Stimulated activated CD4-positive, alpha-beta T cell treated with anti-CD3 and anti-CD28 coated beads, Interleukin-2, amount 100 ng/mL, for 4 hours (primary cell): ENCODE results near the gene ARHGAP4.

Experiments
- DNase-seq: peaks from one replicate; pipeline ENCODE4 v3.0.0-alpha.2; 2020; ENCODE audit warnings: low read depth

ARHGAP4 gene

DNA sequence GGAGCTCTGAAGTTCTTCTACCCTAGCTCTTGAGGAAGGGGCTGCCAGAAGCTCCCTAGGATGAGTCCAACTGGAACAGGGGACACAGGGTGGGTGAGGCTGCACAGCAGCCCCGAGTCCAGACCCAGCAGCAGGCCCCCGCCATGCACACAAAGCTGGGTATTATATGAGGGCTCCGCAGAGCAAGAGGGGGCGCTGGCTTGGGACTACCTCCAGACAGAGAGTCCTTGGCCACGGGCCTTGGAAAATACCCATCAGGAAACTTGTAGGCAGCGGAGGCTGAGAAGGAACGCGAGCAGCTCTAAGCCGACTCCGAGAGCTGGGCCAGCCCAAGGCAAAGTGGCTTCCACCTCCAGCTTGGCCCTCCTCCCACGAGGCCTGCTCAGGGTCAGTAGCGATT, 37.5 kb upstream of the ARHGAP4 start:
- no peak for DNase-seq

DNA sequence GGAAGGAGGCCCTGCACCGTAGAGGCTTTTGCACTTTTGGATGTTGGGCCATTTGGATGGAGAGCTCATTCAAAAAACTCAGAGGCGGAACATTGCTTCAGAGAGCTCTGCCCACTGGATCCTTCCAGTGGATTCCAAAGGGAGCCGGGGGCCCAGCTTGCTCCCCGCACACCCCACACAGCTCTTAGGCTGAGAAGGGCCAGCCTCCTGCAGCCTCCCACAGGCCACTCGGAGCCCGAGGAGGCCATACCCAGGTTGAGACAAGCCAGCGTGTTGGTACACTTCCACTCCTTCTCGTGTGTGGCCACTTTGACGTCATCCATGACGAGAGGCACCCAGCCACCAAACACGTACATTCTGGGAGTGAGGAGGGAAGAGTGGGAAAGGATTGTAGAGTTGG, 35.2 kb upstream of the ARHGAP4 start:
- DNase-seq = no peak

DNA sequence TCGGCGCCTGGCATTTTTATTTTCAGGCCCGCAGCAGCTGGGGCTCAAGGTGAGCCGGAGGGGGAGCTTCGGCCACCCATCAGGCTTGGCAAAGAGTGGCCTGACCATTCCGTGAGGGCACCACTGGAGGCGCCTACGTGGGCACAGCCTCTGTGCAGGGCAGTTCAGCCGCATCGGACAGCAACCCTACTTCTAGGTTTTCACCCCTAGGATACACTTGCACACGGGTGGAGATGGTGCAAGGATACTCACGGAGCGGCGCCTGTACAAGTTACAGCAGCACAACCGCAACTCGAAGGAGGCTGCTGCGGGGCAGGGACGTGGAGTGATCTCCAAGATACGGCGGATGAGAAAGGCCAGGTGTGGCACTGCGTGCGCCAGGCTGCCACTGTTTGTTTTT, 34.7 kb upstream of the ARHGAP4 start:
- no peak for DNase-seq

DNA sequence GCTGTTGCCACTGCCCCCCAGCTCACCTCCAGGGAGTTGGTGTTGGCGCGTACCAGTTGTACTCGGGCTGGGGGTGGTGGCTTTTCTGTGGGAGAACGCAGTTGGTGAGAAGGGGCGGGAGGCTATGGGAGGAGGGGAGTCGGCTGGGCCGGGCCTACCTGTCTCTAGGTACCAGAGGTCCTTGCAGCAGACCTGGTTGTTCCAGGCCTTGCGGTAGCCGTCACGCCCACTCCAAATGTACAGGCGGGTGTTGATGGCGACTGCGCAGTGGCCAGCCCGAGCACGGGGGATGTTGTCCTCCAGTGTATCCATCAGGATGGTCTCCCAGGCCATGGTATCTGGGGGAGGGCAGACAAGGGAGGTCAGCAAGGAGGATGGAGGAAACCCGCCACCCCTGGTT, 34.0 kb upstream of the ARHGAP4 start:
- no peak for DNase-seq

DNA sequence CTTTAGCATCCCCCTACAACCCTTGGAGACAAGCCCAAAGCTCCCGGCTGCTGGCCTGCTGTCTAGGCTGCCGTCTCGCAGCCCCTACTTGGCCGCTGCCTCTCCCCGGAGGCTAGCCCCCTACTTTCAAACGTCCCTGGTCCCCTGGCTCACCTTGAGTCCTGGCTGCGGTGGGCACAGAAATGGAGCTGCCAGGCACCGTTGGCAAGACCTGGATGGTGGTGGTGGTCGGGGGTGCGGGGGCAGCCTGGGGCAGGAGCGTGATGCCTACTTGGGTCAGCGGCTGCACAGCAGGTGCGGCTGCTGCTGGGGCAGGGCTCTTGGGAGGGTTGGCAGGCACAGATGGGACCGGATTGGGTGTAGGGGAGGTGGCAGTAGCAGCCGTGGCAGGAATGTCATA, 33.6 kb upstream of the ARHGAP4 start:
- DNase-seq = no peak

DNA sequence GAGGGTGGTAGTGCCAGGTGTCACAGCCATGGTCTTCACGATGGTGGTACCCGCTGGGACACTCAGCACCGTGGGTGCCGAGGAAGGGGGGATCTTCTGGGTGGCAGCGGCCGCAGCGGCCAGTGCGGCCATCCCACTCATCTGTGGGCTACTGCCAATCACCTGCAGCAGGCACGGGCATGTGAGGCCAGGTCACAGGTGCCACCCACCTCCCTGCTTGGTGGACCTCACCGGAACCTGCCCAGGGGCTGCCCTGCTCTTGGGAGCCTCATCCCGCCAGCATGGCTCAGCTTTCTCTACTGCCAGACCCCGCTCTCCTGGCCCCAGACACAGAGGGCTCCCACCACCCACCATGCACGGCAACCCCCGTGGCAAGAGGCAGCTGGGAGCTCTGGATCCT, 32.5 kb upstream of the ARHGAP4 start:
- no peak for DNase-seq

DNA sequence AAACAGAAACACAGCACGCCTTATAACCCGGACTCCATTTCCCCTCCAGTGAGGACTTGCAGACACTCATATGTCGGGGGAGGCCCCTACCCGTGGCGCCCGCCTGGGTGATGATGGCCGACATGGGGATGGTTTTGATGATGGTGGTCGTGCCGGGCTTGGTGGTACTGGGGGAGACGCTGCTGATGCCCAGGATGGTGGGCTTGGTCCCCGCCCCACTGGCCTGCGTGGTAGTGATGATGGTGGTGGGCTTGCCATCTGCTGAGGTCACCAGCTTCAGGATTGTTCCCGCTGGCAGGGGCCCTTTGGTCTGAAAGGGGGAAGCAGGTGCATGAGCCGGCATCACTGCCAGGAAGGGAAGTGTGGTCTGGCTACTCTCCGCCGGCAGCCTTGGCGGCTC, 31.2 kb upstream of the ARHGAP4 start:
- DNase-seq = no peak

DNA sequence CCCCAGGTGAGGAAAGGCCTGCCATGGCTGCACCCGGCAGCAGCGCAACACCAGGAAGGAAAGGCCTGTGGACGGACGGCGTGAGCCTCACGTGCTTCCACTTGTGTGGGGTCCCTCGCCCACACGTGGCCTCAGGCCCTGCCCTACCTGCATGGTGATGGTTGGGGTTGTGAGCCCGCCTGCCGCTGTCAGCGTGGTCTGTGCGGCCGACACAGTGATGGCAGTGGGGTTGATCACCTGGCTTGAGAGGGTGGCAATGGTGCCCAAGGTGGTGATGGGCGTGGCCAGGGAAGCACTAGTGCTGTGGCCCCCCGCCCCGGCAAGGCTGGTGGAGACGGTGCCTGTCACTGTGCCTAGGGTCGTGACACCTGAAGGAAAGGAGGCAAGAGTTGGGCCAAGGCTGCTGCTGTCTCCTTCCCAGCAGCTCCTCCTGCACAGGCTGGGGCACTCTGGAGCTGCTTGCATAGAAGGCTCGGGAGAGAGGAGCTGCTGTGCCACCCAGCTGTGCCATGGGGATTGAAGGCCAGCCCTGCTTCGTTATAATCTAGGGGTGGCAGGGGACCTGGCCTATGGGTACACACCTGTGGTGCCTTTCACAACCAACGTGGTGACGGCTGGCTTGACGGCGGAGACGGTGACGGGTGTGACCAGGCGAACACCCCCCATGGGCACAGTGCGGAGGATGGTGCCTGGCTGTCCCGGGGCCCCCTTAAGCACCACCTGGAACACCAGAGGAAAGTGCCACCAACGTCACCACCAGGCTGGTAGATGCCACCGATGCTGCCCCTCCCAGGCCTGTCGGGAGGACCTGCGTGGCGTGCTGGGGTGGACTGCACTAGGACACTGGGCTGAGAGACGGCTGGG, 30.2 kb upstream of the ARHGAP4 start:
- no peak for DNase-seq

DNA sequence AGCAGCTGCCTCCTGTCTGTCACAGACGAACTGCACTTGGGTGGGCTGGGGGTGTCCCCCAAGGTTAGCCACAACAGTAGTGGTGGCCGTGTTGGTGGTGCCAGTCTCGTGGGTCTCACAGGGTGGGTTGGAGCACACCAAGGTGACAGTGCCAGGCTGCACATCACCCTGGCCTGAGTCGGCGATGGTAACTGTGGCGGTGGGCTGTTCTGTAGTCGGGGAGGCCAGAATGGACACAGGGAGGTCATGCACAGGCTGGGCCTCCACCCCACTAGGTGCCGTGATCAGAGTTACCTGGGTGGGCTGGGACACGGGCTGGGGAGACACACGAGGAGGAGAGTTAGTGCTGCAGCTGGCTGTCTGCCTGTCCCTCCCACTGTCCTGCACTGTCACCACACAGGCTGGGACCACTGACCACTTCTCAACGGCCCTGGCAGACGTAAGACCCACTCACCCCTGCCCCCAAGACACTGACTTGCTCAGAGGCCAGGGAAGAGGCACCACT, 29.2 kb upstream of the ARHGAP4 start:
- DNase-seq = no peak

DNA sequence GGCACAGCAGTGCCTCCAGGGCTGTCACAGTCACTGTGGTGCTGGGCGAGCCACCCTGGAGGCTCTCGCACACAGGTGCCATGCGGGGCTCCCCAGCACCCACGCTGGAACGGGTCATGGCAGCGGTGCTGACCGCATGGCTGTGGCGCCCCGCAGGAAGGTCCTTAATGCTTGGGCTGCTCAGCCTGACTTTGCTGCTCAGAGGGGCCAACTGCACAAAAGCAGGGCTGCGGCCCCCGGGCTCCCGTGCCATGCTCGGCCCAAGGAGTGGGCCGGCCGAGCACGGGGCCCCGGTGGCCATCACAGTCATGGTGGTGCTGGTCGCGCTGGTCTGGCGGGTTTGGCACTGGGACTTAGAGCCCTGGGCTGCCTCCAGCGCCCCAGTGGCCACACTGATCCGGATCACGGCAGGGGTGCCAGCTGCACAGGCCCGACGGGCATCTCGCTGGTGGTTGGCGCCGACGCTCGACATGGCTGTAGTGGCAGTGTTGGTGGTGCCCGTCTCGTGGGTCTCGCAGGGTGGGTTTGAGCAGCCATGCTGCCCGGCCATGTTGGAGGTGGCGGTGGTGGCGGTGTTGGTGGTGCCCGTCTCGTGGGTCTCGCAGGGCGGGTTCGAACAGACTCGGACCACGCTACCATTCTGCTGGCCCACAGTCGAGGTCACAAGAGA, 28.6 kb upstream of the ARHGAP4 start:
- no peak for DNase-seq

DNA sequence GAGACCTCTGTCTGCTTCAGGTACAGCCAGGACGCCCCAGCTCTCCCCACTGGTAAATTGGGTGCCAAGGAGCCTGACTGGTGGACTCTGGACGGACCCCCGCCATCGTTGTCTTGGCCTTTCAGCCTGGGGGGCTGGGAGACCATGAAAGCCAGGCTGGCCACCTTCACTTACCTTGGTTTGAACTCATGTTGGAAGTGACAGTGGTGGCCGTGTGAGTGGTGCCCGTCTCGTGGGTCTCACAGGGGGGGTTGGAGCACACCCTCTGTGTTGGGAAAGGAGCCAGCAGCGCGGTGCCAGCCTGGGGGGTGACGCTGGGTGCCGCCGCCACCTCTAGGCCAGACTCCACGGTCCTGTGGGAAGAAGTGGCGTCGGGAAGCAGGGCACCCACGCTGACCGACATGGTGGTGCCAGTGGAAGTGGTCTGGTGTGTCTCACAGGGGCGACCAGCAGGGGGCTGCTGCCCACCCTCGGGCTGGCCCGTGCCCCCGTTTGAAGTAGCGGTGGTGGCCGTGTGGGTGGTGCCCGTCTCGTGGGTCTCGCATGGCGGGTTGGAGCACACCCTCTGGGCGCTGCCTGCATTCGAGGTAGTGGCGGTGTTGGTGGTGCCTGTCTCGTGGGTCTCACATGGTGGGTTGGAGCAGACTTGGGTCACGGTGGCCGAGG, 28.0 kb upstream of the ARHGAP4 start:
- DNase-seq = no peak

DNA sequence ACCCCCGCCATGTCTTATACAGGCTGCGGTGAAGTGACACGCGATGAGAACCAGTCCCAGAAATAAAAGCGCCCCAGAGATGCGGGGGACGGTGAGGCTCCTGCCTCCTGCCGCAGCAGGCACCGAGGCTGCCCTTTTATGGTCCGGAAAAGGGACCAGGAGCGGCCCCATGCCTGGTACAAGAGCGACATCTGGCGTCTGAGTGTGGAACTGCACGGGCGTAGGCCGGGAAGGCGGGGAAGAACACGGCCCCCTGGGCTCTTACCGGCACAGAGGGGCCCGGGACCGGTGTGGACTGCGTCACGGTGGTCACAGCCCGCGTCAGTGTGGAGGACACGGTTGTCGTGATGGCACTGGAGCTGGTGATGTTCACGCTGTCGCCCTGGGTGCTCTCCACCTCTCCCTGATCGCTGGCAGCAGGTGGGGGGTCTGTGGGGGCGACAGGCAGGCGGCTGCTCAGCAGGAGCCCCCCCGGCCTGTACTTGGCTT, 27.3 kb upstream of the ARHGAP4 start:
- DNase-seq = peak; percentile 54

DNA sequence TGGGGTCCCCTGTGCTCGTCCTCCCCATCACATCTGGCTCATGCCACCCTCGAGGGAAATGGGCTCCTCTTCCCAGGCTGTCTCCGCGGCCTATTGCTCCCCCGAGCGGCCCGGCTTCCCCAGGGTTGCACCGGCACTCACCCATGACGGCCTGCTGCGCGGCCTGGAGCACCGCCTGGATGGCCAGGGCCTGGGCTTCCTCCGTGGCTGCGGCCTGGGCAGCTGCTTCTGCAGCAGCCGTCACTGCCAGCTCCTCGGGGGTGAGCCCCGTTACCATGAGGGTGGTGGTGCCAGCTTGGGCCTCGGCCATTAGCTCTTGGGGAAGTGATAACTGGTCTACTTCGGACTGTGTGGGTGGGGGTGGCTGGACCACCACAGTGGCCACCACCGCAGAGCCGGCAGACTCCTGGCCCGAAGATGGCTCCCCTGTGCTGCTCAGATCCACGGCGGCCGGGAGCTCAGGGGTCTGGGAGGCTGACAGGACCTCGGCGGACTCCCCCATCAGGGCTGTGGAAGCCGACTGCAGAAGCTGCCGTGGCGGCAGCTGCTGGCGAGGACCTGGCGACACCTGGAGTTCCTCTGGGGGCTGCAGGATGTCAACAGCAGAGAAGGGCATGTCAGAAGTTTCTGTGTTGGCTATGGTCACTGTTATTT, 26.4 kb upstream of the ARHGAP4 start:
- no peak for DNase-seq

DNA sequence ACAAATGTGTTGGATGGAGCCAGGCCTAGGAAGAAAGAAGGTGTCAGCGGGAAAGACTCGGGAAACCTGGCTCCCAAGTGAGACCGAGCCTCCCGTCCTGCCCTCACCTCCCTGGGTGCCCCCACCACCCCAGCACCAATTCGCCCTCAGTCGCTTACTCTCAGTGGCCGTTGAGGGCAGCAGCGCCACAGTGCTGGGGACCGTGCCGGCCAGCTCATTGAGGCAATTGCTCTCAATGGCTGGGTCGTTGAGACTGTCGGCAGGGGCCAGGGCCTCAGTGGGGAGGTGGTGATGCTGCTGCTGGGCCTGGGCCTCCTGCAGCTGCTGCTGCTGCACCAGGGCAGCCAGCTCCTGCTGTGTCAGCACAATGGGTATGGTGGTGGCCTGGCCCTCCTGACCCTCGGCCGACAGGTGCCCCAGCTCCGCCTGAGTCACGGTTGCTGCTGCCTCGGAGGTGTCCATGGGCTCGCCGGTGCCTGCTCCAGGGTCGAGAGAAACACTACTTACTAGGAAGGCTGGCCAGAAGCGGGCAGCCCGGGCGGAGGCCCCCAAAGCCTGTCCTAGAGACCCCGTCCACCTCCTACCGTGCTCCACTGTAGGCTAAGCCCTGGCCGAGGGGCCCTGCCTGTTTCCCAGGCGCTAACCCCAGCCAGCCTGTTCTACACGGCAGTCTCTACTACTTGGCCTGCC, 25.8 kb upstream of the ARHGAP4 start:
- DNase-seq = no peak

DNA sequence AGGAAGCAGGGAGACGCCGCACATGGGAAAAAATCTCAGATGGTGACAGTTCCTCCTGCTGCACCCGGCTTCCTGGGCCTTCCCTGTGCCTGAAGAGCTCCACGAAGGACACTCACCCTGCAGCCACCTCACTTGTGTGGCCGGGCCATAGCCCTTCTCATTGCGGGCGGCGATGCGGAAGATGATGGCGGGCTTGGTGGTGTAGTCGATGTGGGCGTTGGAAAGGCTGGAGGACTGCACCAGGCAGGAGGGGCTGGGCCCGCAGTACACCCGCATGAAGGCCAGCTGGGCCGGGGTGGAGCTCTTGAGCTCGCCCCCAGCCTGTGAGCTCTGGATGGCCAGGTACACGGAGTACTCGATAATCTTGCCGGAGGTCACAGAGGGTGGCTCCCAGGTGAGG, 24.1 kb upstream of the ARHGAP4 start:
- no peak for DNase-seq

DNA sequence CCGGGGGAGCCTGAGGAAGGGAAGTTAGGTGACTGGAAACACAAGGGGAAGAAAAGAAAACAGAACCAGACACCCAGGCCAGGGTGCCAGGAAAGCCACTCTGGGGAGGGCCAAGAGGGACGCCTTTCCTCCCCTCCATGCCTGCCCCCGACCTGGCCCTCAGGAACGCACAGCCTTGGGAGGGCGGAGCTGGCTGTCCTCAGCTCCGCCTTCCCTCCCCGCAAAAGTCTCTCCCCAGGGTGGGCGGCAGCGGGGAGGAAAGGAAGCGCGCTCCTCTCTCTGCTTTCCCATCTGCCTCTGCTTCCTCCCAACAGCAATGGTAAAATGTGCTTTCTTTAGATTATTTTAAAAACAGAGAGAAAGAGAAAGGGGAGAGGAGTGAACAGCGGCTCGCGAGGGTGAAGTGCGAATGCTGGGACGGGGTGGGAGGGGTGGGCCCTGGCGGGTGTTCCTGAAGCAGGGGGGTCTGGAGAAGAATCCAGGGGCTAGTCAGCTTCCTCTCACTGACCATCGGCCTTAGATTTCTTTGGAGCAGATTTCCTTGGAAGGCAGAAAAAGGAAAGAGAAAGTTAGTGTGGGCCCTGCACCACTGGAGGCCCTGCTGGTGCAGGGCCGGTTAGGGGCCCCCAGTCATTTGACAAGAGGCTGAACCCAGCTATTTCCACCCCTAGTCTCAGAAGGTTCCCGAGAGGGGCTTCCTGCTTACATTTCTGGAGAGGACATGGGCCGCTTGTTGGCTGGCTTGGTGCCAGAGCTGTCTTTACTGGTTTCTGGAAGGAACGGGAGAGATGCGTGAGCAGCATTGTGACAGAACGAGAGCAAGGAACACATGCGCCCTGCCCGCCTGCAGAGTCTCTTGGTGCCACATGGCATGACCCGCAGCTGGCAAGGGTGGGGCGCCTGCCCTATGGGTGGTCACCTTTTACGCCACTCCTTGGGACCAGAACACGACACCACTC, 23.1 kb upstream of the ARHGAP4 start:
- DNase-seq = no peak

DNA sequence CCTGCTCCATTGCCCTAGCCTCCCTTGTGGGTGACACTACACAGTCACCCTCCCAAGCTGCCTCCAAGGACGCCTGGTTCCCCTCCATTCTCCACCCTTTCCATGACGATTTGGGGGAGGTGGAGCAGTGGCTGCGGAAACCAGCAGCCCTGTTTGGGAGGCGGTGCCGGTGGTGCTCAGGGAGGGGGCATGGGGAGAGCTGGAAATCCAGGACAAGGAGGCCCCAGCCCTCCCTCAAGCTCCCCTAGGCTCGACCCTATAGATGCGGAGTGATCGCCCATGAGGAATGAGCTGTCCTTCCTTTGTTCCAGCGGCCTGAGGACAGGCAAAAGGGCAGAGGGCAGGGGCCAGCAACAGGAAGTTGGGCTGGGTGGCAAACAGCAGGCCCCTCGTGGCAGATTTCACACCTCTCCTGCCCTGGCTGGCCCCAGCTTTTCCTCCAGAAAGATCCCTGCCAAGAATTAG, 22.0 kb upstream of the ARHGAP4 start:
- DNase-seq = no peak

DNA sequence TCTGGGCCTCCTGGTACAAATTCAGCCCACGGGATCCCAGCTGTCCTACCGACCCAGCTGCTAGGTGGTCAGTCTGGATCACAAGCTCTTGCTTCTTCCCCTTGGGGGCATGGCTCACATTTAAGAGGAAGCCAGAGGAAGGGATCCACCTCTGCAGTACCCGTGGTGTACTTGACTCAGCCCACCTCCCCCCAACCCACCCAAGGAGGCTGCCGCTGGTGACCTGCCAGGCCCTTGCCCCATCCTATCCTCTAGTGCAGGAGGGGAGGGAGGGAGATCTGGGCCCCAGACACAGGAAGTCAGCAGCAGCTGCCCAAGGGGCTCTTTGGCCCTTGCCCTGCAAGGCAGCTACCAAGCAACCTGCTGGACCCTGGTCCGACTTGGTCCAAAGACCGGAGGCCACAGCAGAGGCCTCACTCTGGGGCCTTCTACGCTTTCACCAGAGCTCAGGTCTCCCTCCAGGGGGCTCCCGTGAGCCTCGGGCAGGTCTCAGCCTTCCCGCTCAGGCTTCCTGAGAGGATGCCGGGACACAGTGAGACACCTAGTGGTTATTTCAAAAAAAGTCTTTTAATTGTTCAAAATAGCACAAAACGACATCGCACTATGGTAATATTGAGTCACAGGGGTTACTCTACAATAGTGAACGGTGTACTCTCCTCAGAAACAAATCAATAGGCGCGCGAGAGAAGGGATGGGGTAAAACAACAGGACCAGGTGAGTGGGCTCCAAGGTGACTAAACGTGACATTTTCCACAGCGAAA, 21.1 kb upstream of the ARHGAP4 start:
- peak; percentile 68 for DNase-seq
